Measurements from ENCODE around the gene PCDHGB3.
"Not testable (repeated sequence)": the region's sequence is repeated elsewhere in the genome, so short reads cannot be mapped to it uniquely, and the experiment has no call there.

Gene PCDHGB3

GRCh38 chr5:141359790-141360426 is 10.1 kb upstream of the PCDHGB3 start, which contains the start of gene PCDHGB2:
PCDHGB2 (plus strand) TSS chr5:141359994; CDS start chr5:141360136, 142 bp downstream.
- DNase-seq: peak in 1 of 2 experiments; percentile 35

DNA sequence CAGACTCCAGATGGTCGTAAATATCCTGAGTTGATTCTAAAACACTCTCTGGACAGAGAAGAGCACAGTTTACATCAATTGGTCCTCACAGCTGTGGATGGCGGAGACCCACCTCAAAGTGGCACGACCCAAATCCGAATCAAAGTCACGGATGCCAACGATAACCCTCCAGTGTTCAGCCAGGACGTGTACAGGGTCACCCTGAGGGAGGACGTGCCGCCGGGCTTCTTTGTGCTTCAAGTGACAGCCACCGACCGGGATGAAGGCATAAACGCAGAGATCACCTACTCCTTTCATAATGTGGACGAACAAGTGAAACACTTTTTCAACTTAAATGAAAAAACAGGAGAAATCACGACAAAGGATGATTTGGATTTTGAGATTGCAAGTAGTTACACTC is 9.4 kb upstream of the PCDHGB3 start:
- no peak for DNase-seq

DNA sequence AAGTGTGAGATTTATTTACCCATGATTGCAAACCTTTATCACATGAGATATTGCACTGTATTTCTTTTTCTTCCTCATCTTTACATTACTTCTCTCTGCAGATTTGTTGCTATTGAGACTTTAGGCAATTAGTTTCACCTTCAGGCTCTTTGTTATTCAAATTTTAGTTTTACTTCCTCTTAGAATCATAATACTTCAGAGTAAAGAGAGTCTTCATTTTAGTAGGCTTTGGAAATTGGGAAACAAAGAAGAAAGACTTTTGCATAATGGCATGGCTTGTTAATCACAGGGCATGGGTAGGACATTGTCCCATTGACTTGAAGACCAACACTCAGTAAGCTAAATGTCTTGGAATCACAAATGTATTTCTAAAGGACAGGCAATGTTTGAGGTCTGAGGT is 7.3 kb upstream of the PCDHGB3 start:
- DNase-seq: no peak

- DNase-seq: no peak
Observed at GRCh38 chr5:141363952-141364660, 5.9 kb upstream of the PCDHGB3 start, which contains the start of gene PCDHGA5. PCDHGA5 (plus strand) TSS chr5:141364162; CDS start chr5:141364331, 169 bp downstream.

- no peak for DNase-seq
Observed at GRCh38 chr5:141366016-141366896, 3.8 kb upstream of the PCDHGB3 start.

DNA sequence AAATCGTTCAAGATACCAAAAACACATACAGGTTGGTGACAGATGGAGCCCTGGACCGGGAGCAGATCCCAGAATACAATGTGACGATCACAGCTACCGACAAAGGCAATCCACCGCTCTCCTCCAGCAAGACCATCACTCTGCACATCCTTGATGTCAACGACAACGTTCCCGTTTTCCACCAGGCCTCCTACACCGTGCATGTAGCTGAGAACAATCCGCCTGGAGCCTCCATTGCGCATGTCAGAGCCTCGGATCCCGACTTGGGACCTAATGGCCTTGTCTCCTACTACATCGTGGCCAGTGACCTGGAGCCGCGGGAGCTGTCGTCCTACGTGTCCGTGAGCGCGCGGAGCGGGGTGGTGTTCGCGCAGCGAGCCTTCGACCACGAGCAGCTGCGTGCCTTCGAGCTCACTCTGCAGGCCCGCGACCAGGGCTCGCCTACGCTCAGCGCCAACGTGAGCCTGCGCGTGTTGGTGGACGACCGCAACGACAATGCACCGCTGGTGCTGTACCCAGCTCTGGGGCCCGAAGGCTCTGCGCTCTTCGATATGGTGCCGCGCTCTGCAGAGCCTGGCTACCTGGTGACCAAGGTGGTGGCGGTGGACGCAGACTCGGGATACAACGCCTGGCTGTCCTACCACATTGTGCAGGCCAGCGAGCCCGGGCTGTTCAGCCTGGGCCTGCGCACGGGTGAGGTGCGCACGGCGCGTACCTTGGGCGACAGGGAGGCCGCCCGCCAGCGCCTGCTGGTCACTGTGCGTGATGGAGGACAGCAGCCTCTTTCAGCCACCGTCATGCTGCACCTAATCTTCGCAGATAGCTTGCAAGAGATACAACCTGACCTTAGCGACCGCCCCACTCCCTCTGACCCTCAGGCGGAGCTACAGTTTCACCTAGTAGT is 1.8 kb downstream of the PCDHGB3 start:
- no peak for DNase-seq

DNA sequence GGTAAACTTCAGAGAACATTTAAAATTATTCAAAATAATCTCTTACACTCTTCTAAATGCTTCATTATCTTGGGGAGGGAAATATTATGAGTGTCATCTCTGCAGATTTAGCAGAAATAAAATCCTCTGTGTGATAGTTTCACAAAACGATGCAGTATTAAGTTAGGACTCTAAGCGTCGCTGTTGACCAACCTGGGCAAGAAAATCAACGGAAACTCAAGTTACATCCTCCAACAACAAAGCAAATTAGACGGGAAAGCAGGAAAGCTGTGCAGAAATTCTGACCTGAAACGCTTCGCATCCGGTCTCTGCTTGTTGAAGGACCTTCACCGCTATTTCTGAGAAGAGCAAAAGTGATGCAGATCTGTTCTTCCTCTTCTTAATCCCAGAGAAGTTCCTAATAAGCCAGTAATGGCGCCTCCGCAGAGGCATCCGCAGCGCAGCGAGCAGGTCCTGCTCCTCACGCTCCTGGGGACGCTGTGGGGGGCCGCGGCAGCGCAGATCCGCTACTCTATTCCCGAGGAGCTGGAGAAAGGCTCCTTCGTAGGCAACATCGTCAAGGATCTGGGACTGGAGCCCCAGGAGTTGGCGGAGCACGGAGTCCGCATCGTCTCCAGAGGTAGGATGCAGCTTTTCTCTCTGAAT is 3.8 kb downstream of the PCDHGB3 start, which contains the start of gene PCDHGA6:
Gene PCDHGA6 (plus strand): TSS at position 219 of the 645 bp plus-strand sequence. CDS start 193 bp downstream, at position 412.
- DNase-seq: no peak

GRCh38 chr5:141374627-141375026 is 4.6 kb downstream of the PCDHGB3 start:
- DNase-seq: no peak

GRCh38 chr5:141375444-141376155 is 5.6 kb downstream of the PCDHGB3 start:
- not testable (repeated sequence) for DNase-seq

DNA sequence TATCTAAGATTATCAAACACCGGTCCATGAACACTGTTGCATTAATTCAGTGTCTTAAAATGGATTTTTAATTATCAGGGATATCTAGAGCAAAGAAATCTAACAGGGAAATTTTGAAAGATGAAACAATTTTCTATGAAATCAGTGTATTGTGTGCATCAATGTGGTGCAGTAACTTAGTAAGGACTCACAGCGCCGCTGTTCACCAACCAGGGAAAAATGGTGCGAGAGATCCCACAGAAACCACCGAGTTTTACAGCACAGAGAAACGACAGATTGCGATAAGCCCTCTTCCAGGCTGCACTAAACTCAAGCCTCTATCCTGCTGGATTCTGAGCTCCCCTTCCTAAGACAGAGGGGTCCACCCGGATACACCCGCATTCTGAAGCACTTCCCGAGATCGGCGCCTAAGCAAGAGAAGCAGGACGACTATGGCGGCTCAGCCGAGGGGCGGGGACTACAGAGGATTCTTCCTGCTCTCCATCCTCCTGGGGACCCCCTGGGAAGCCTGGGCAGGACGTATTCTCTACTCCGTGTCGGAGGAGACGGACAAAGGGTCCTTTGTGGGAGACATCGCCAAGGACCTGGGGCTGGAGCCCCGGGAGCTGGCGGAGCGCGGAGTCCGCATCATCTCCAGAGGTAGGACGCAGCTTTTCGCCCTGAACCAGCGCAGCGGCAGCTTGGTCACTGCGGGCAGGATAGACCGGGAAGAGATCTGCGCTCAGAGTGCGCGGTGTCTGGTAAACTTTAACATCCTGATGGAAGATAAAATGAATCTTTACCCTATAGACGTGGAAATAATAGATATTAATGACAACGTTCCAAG is 12.6 kb downstream of the PCDHGB3 start, which contains the start of gene PCDHGA7:
Gene PCDHGA7 (plus strand): TSS at position 274 of the 826 bp plus-strand sequence. CDS start 158 bp downstream, at position 432.
- no peak for DNase-seq

DNA sequence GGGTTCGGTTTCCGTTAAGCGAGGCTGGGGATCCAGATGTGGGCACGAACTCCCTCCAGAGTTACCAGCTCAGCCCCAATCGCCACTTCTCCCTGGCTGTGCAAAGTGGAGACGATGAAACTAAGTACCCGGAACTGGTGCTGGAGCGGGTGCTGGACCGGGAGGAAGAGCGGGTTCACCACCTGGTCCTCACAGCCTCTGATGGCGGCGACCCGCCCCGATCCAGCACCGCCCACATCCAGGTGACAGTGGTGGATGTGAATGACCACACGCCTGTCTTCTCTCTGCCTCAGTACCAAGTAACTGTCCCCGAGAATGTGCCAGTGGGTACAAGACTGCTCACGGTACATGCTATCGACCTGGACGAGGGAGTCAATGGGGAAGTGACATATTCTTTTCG is 13.3 kb downstream of the PCDHGB3 start:
- DNase-seq: no peak

GRCh38 chr5:141384471-141385267 is 14.6 kb downstream of the PCDHGB3 start:
- DNase-seq: no peak

GRCh38 chr5:141387557-141388311 is 17.7 kb downstream of the PCDHGB3 start, which contains the start of gene PCDHGB4:
PCDHGB4 (plus strand) TSS chr5:141387698; CDS start chr5:141387885, 187 bp downstream.
- not testable (repeated sequence) for DNase-seq

- DNase-seq: no peak
Observed at GRCh38 chr5:141388661-141389060, 18.6 kb downstream of the PCDHGB3 start.

GRCh38 chr5:141389153-141390042 is 19.4 kb downstream of the PCDHGB3 start:
- DNase-seq: no peak

- DNase-seq: peak in 1 of 2 experiments; percentile 52
Observed at GRCh38 chr5:141392429-141393198, 22.6 kb downstream of the PCDHGB3 start, which contains the start of gene PCDHGA8. PCDHGA8 (plus strand) TSS chr5:141392633; CDS start chr5:141392814, 181 bp downstream.
